Duodenal mucosa (tissue), 2 donors: ENCODE results near the gene TNFAIP8L2.

Experiments used
- H3K27ac ChIP-seq: one replicate; pipeline ENCODE4 v1.7.0; 2013; ENCODE audit warnings: low read depth, low read length
- H3K27me3 ChIP-seq, 2 donors: one replicate each; pipeline ENCODE4 v1.7.0; 2013; ENCODE audit warnings: low read length in 2 of 2, control low read depth in 1 of 2; ENCODE audit not compliant: insufficient read depth in 2 of 2, control insufficient read depth in 1 of 2
- H3K36me3 ChIP-seq, 2 donors: one replicate each; pipeline ENCODE4 v1.7.0; 2013; ENCODE audit warnings: low read length in 2 of 2, control low read depth in 1 of 2; ENCODE audit not compliant: insufficient read depth in 2 of 2, control insufficient read depth in 1 of 2
- H3K4me1 ChIP-seq, 2 donors: one replicate each; pipeline ENCODE4 v1.7.0; 2013; ENCODE audit warnings: low read length in 2 of 2, control low read depth in 1 of 2; ENCODE audit not compliant: insufficient read depth in 2 of 2, control insufficient read depth in 1 of 2
- H3K4me3 ChIP-seq, 2 donors: one replicate each; pipeline ENCODE4 v1.7.0; 2013; ENCODE audit warnings: low read length in 2 of 2, low read depth in 1 of 2
- H3K9ac ChIP-seq, 2 donors: one replicate each; pipeline ENCODE4 v1.7.0; 2013; ENCODE audit warnings: low read length in 2 of 2, low read depth in 1 of 2
- H3K9me3 ChIP-seq, 2 donors: one replicate each; pipeline ENCODE4 v1.7.0; 2013; ENCODE audit warnings: low read length in 2 of 2, control low read depth in 1 of 2; ENCODE audit not compliant: control insufficient read depth in 1 of 2

TNFAIP8L2 gene

GRCh38 chr1:151145304-151146071 is 11.0 kb upstream of the TNFAIP8L2 start:
- H3K27me3 ChIP-seq: peaks cover 0 to 6% of the 10 kb centered on the region in 2 donors
- no peak overlapping the region for H3K27ac ChIP-seq
- peak overlapping the region; percentile 65 to 73 for H3K9ac ChIP-seq
- peak overlapping the region; percentile 72 to 90 for H3K4me3 ChIP-seq
- H3K4me1 ChIP-seq: peaks cover 7 to 18% of the 10 kb centered on the region in 2 donors
- no peaks in the 10 kb centered on the region for H3K9me3 ChIP-seq
- H3K36me3 ChIP-seq: no peaks in the 10 kb centered on the region

- Histone ChIP-seq H3K27me3 (peaks cover 0 to 6% of the 10 kb centered on the region in 2 donors), H3K4me3 (peak overlapping the region; percentile 72 to 90), H3K36me3 (no peaks in the 10 kb centered on the region), H3K27ac (no peak overlapping the region), H3K4me1 (peaks cover 7 to 18% of the 10 kb centered on the region in 2 donors), H3K9me3 (no peaks in the 10 kb centered on the region), H3K9ac (peak overlapping the region; percentile 65 to 73)
These were observed 10.4 kb upstream of the TNFAIP8L2 start for GRCh38 chr1:151146072-151146411.

DNA sequence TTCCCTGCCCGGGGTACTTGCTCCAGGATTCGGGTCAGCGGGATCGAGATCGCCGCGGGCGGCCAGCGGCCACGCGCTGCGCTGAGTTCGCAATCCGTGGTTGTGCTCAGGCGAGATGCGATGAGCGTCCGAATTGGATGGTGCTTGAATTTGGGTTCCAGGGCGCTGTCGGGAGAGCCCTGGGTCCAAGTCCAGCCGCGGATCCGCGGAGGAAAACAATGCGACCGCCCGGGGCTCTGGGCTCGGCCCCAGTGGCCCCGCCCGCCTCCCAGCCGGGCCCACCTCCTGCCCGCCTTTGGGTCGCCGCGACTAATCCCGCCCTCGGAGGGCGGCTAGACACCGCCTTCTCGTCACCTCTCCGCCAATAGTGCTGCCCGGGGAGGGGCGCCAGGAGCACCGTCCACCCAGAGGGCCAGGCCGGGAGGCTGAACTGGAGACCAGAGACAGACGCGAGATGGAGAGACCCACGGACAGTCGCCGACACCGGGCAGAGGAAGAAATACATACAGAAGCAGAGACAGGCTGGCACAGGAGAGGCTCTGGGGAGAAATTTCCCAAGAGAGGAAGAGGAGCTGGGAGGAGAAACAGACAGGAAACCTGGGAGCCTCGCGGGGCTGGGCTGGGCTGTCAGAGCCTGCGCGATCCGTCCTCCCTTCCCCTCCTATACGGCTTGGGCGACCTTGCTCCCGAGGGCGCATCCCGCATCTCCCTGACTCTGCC is 9.9 kb upstream of the TNFAIP8L2 start, which contains the start of gene SEMA6C:
SEMA6C (minus strand) TSS at position 220 of the 720 bp plus-strand sequence. CDS start 4,010 bp downstream, outside the sequence.
- peak within 1 kb of the TSS; percentile 65 to 73 for H3K9ac ChIP-seq
- peaks cover 0 to 6% of the 10 kb centered on the region in 2 donors for H3K27me3 ChIP-seq
- H3K36me3 ChIP-seq: no peaks in the 10 kb centered on the region
- H3K4me3 ChIP-seq: peak within 1 kb of the TSS; percentile 72 to 90
- H3K4me1 ChIP-seq: peaks cover 7 to 18% of the 10 kb centered on the region in 2 donors
- H3K27ac ChIP-seq: peak within 1 kb of the TSS; percentile 11
- no peaks in the 10 kb centered on the region for H3K9me3 ChIP-seq

DNA sequence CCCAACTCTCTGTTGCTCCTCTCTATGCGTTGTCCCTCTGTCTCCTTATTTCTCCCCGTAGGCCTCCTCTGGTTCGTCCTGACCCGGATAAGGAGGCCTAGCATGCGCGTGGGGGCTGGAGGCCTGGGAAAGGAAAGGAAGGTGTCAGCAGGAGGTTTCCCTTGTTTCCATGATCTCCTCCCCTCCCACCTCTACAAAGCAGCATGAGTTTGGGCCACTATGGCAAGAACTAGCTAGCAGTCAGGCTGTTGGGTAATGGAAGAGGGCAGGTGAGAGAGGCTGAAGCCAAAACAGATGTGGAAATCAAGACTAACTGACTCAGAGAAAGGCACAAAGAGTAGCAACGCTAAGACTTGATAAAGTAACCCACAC is 9.3 kb upstream of the TNFAIP8L2 start:
- Histone ChIP-seq H3K36me3 (no peaks in the 10 kb centered on the region), H3K27ac (peak overlapping the region; percentile 11), H3K4me3 (peak overlapping the region; percentile 72 to 90), H3K9me3 (no peaks in the 10 kb centered on the region), H3K9ac (peak overlapping the region; percentile 44 to 65), H3K4me1 (peaks cover 7 to 18% of the 10 kb centered on the region in 2 donors), H3K27me3 (peaks cover 0 to 6% of the 10 kb centered on the region in 2 donors)

- no peaks in the 10 kb centered on the region for H3K36me3 ChIP-seq
- no peaks in the 10 kb centered on the region for H3K9me3 ChIP-seq
- H3K27me3 ChIP-seq: peaks cover 0 to 6% of the 10 kb centered on the region in 2 donors
- H3K27ac ChIP-seq: peak overlapping the region; percentile 2
- H3K4me3 ChIP-seq: peak overlapping the region; percentile 72 to 90
- H3K9ac ChIP-seq: peak overlapping the region; percentile 3 to 65
- peaks cover 7 to 18% of the 10 kb centered on the region in 2 donors for H3K4me1 ChIP-seq
These were observed 8.8 kb upstream of the TNFAIP8L2 start for GRCh38 chr1:151147665-151148064.

GRCh38 chr1:151157067-151157531 is 650 bp downstream of the TNFAIP8L2 start:
- H3K9ac ChIP-seq: peak overlapping the region; percentile 37 to 48
- peak overlapping the region; percentile 50 to 59 for H3K4me3 ChIP-seq

DNA sequence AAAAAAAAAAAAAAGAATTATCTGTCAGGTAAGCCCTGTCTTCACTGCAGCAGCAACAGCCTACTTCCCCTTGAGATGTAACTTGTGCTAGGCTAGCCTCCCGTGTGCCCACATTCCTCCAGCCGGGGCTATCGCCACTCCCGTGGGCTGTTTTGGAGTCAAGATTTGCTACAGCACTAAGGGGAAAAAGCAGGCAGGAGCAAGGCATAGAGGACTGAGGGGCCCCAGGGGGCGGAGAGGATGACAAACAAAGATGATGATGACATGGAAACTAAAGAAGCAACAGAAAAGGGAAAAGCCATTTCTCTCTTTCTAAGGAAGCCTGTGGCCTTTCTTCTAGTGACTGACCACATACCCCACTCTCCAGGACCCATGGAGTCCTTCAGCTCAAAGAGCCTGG is 1.9 kb downstream of the TNFAIP8L2 start:
- no peaks in the 10 kb centered on the region for H3K9me3 ChIP-seq
- peaks cover 16 to 30% of the 10 kb centered on the region in 2 donors for H3K36me3 ChIP-seq
- H3K9ac ChIP-seq: no peak overlapping the region
- no peaks in the 10 kb centered on the region for H3K27me3 ChIP-seq
- peaks cover 3 to 7% of the 10 kb centered on the region in 2 donors for H3K4me1 ChIP-seq
- H3K4me3 ChIP-seq: no peak overlapping the region
- H3K27ac ChIP-seq: no peak overlapping the region

More at GRCh38 chr1:151157067-151157531, 650 bp downstream of the TNFAIP8L2 start:
- Histone ChIP-seq H3K9me3 (no peaks in the 10 kb centered on the region), H3K27ac (no peak overlapping the region), H3K36me3 (peaks cover 16 to 30% of the 10 kb centered on the region in 2 donors), H3K4me1 (peaks cover 3 to 7% of the 10 kb centered on the region in 2 donors), H3K27me3 (no peaks in the 10 kb centered on the region)

- H3K36me3 ChIP-seq: peaks cover 16 to 30% of the 10 kb centered on the region in 2 donors
- H3K4me3 ChIP-seq: no peak overlapping the region
- H3K27ac ChIP-seq: no peak overlapping the region
These were observed 2.4 kb downstream of the TNFAIP8L2 start for GRCh38 chr1:151158751-151159251.

DNA sequence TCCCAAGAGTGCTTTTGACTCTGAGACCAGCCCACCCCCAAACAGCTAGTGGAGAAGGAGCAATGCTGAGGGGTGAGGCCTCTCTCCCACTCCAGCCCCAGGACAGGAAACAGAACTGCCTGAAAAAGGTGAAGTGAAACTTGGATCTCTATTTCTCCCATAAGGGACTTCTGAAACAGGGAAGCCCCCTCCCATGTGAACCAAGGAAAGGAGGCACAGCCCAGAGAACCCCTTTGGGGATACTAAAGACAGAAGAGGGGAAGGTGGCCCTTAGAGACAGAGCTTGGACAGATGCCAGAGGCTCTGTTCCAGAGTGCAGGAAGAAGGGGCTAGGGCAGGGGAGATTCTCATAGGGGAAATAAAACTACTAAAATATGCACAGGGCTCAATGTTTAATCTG is 2.9 kb downstream of the TNFAIP8L2 start:
- no peaks in the 10 kb centered on the region for H3K9me3 ChIP-seq
- H3K36me3 ChIP-seq: peaks cover 16 to 30% of the 10 kb centered on the region in 2 donors
- no peaks in the 10 kb centered on the region for H3K27me3 ChIP-seq
- H3K4me3 ChIP-seq: no peak overlapping the region
- H3K9ac ChIP-seq: no peak overlapping the region
- H3K4me1 ChIP-seq: peaks cover 7 to 8% of the 10 kb centered on the region in 2 donors
- H3K27ac ChIP-seq: no peak overlapping the region

More at GRCh38 chr1:151158751-151159251, 2.4 kb downstream of the TNFAIP8L2 start:
- Histone ChIP-seq H3K27me3 (no peaks in the 10 kb centered on the region), H3K4me1 (peaks cover 3 to 7% of the 10 kb centered on the region in 2 donors), H3K9ac (no peak overlapping the region), H3K9me3 (no peaks in the 10 kb centered on the region)
